ENCODE data around the gene TMEM250. TPM values are rescaled to one million over a fixed set of nuclear protein-coding genes. Genes with fewer than 3 reads are reported as not detected.
A peak's percentile ranks its signal among the peaks of the same experiment; 100 is the strongest.

Gene TMEM250
- total and polyA plus RNA-seq, 9 of the 15 experiments (the other 6 are each of a cell fraction or from before 2014, with no cell fraction given): 0.32 to 44.6 (median 12.2) TPM

GRCh38 chr9:136091582-136092352, 26.9 kb downstream of the TMEM250 start:
- Histone ChIP-seq H2AFZ (ENCODE audit: low read depth, low read length) (no peak overlapping the region), H3K27ac (ENCODE audit: extremely low read depth, low read depth, low read length) (no peak overlapping the region), H3K4me3 (no peak overlapping the region), H3K4me2 (ENCODE audit: insufficient read depth, low read length) (0 out of 2 replicates have a peak overlapping the region, but pooled peaks have one; percentile 10), H3K9me1 (ENCODE audit: control insufficient read depth, insufficient read depth, low read length) (no peaks in the 10 kb centered on the region), H3K9me3 (replicated peaks; ENCODE audit: control insufficient read depth, insufficient read depth, low read depth, low read length) (no peaks in the 10 kb centered on the region), H3K27me3 (ENCODE audit: control insufficient read depth in 2 of 2, insufficient read depth in 2 of 2, low read length in 2 of 2) (no peaks in the 10 kb centered on the region), H3K4me1 (replicated peaks in 1 of 2; ENCODE audit: control insufficient read depth in 2 of 2, insufficient read depth in 2 of 2, low read length in 2 of 2) (peaks cover 20 to 81% of the 10 kb centered on the region in 2 experiments; a peak in 4 of 5 replicates), H3K79me2 (ENCODE audit: control insufficient read depth, insufficient read depth, low read length) (peaks cover 80% of the 10 kb centered on the region), H4K20me1 (replicated peaks; ENCODE audit: control insufficient read depth, insufficient read depth, low read length) (peaks cover 28% of the 10 kb centered on the region; the same call in 1 of the 2 replicates), H3K9ac (ENCODE audit: insufficient read depth in 1 of 2, low read depth in 2 of 2, low read length in 2 of 2) (peak overlapping the region in 1 of 2 experiments; percentile 98; a peak in 2 of 4 replicates), H3K36me3 (ENCODE audit: control insufficient read depth, insufficient read depth, low read length) (peaks cover 27% of the 10 kb centered on the region; the same call in 2 of the 3 replicates)
- ChIA-PET CTCF (ENCODE audit: low intra/inter-chr PET ratio) (interaction anchor here (0.7 kb wide), 1 partner anchor 30 kb away, joined by 4 read pairs; no protein-coding TSS in a partner anchor), POLR2A (interaction anchor here (0.8 kb wide), 1 partner anchor 15 kb away, joined by 3 read pairs; no protein-coding TSS in a partner anchor)
- no peak for FAIRE-seq
- in situ Hi-C loops (cut with MboI) (no loop called here), intact Hi-C loops (cut with micrococcal nuclease) (loop anchor here (10.0 kb wide), 1 partner anchor 127 kb away; the partner anchor contains the start of gene UBAC1)
- BruUV-seq (replicated peaks): no TSS peak
- 87% methylated on average over 17 of the region's 20 CpGs for WGBS (ENCODE audit: insufficient coverage, low coverage, missing lambda C conversion rate)
- no peak for DNase-seq (ENCODE audit: extremely low read depth in 1 of 4, low spot score in 3 of 4)
- ATAC-seq: no peak
- TF ChIP-seq, protein P1, sequence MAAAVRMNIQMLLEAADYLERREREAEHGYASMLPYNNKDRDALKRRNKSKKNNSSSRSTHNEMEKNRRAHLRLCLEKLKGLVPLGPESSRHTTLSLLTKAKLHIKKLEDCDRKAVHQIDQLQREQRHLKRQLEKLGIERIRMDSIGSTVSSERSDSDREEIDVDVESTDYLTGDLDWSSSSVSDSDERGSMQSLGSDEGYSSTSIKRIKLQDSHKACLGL (CRISPR knock-in tag; IDR thresholded peaks at IDR 0.05; ENCODE audit: borderline replicate concordance, poor library complexity, severe bottlenecking): no peak
- TF ChIP-seq, protein P2, sequence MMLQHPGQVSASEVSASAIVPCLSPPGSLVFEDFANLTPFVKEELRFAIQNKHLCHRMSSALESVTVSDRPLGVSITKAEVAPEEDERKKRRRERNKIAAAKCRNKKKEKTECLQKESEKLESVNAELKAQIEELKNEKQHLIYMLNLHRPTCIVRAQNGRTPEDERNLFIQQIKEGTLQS (IDR thresholded peaks at IDR 0.05): no peak
- TF ChIP-seq, protein P2 (CRISPR knock-in tag; conservative IDR thresholded peaks at IDR 0.05): no peak
- TF ChIP-seq ZNF668 (CRISPR knock-in tag; IDR thresholded peaks at IDR 0.05) (no peak), ZNF551 (CRISPR knock-in tag; IDR thresholded peaks at IDR 0.05) (no peak), ZNF12 (CRISPR knock-in tag; IDR thresholded peaks at IDR 0.05) (no peak), RHOXF2B (CRISPR knock-in tag; conservative IDR thresholded peaks at IDR 0.05) (no peak), HMG20A (CRISPR knock-in tag; conservative IDR thresholded peaks at IDR 0.05) (no peak), ZNF282 (CRISPR knock-in tag; IDR thresholded peaks at IDR 0.05) (no peak), RBM15 (IDR thresholded peaks at IDR 0.05; ENCODE audit: insufficient read depth, low read length) (no peak), RBM22 (IDR thresholded peaks at IDR 0.05; ENCODE audit: low read depth, low read length, poor library complexity, severe bottlenecking) (no peak), ZNF217 (CRISPR knock-in tag; IDR thresholded peaks at IDR 0.05) (no peak), MBD2 (IDR thresholded peaks at IDR 0.05; ENCODE audit: borderline replicate concordance, low read depth) (no peak)
- TF ChIP-seq, protein P3, sequence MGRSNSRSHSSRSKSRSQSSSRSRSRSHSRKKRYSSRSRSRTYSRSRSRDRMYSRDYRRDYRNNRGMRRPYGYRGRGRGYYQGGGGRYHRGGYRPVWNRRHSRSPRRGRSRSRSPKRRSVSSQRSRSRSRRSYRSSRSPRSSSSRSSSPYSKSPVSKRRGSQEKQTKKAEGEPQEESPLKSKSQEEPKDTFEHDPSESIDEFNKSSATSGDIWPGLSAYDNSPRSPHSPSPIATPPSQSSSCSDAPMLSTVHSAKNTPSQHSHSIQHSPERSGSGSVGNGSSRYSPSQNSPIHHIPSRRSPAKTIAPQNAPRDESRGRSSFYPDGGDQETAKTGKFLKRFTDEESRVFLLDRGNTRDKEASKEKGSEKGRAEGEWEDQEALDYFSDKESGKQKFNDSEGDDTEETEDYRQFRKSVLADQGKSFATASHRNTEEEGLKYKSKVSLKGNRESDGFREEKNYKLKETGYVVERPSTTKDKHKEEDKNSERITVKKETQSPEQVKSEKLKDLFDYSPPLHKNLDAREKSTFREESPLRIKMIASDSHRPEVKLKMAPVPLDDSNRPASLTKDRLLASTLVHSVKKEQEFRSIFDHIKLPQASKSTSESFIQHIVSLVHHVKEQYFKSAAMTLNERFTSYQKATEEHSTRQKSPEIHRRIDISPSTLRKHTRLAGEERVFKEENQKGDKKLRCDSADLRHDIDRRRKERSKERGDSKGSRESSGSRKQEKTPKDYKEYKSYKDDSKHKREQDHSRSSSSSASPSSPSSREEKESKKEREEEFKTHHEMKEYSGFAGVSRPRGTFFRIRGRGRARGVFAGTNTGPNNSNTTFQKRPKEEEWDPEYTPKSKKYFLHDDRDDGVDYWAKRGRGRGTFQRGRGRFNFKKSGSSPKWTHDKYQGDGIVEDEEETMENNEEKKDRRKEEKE (IDR thresholded peaks at IDR 0.05; ENCODE audit: borderline replicate concordance in 1 of 2, control insufficient read depth in 1 of 2, low read depth in 2 of 2, low read length in 1 of 2): no peak
- TF ChIP-seq, protein P4, sequence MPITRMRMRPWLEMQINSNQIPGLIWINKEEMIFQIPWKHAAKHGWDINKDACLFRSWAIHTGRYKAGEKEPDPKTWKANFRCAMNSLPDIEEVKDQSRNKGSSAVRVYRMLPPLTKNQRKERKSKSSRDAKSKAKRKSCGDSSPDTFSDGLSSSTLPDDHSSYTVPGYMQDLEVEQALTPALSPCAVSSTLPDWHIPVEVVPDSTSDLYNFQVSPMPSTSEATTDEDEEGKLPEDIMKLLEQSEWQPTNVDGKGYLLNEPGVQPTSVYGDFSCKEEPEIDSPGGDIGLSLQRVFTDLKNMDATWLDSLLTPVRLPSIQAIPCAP (CRISPR knock-in tag; IDR thresholded peaks at IDR 0.05; ENCODE audit: borderline replicate concordance): no peak
